ENCODE results near the gene STXBP5. TPM values are rescaled to one million over a fixed set of nuclear protein-coding genes. Genes with fewer than 3 reads are reported as not detected.

Gene STXBP5
- total RNA-seq, 4 donors from 2014 or later, result 25.6 to 40.0 (median 30.4) TPM

DNA sequence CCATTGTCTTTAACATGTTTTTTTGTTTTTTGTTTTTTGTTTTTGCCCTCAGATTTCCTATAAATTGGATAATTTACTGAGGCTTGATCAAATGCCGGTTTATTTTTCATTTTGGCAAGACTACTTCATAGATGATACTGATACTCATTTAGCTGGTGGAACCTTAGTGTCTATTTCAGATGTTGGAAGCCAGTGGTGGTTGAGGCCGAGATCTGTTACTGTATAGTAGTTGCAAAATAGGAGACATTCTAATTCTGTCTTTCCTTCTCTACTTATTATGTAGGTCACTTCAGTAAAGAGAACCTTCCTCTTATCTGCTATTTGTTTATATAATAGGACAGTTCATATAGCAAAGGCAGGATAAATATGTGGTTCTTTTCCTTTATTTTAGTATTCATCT, 63.4 kb downstream of the STXBP5 start:
- Histone ChIP-seq H3K27ac (no peak overlapping the region), H3K36me3 (peaks cover 0 to 62% (median 0%) of the 10 kb centered on the region in 3 donors), H3K4me1 (no peaks in the 10 kb centered on the region), H3K9me3 (no peaks in the 10 kb centered on the region), H3K27me3 (no peaks in the 10 kb centered on the region), H3K4me3 (no peak overlapping the region)
- WGBS, 2 donors, result 94 to 97% methylated on average over 2 of the region's 2 CpGs
- no peak for DNase-seq
- no peak for TF ChIP-seq POLR2A (IDR thresholded peaks at IDR 0.05)
- TF ChIP-seq, protein P1, sequence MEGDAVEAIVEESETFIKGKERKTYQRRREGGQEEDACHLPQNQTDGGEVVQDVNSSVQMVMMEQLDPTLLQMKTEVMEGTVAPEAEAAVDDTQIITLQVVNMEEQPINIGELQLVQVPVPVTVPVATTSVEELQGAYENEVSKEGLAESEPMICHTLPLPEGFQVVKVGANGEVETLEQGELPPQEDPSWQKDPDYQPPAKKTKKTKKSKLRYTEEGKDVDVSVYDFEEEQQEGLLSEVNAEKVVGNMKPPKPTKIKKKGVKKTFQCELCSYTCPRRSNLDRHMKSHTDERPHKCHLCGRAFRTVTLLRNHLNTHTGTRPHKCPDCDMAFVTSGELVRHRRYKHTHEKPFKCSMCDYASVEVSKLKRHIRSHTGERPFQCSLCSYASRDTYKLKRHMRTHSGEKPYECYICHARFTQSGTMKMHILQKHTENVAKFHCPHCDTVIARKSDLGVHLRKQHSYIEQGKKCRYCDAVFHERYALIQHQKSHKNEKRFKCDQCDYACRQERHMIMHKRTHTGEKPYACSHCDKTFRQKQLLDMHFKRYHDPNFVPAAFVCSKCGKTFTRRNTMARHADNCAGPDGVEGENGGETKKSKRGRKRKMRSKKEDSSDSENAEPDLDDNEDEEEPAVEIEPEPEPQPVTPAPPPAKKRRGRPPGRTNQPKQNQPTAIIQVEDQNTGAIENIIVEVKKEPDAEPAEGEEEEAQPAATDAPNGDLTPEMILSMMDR (IDR thresholded peaks at IDR 0.05), result no peak
- intact Hi-C loops (cut with DNase I), result no loop called here

DNA sequence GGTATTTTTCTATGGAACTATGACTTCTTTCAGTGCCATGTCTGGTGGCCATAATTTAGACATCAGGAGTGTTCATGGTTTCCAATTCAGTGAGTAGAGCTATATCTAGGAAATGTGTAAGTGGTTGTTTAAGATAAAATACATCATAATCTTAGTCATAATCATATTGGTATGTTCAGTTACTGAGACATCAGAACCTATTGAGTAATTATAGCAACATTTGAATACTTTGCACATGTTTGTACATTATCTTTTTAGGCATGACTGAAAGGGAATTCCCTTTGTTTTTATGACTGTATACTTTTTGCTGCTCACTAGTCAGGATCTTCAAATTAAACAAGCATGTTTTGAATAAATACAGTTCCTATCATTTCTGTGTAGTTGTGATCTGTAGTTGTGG, 64.0 kb downstream of the STXBP5 start:
- Histone ChIP-seq H3K9me3 (no peaks in the 10 kb centered on the region), H3K27me3 (no peaks in the 10 kb centered on the region), H3K4me1 (no peaks in the 10 kb centered on the region), H3K36me3 (peaks cover 0 to 64% (median 0%) of the 10 kb centered on the region in 3 donors), H3K27ac (no peak overlapping the region), H3K4me3 (no peak overlapping the region)
- DNase-seq, result no peak
- intact Hi-C loops (cut with DNase I), result no loop called here
- TF ChIP-seq, protein P1 (IDR thresholded peaks at IDR 0.05), result no peak
- no peak for TF ChIP-seq POLR2A (IDR thresholded peaks at IDR 0.05)

DNA sequence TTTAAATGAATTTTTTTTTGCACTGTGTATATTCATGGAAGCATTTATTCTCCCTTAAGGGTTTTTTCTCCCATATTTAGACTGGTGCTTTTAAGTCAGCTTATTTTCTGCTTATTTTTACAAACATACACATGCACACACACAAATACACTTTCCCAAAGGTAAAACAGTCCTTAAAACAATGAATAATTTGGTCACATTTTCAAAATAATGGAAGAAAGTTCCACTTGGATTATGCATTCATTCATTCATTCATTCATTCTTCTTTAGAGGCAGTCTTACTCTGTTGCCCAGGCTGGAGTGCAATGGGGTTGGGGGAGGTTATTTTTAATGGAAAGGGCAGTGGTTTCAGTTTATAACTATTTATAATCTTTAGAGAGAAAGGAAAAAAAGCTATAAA, 69.8 kb downstream of the STXBP5 start:
- intact Hi-C loops (cut with DNase I), result no loop called here
- TF ChIP-seq, protein P1 (IDR thresholded peaks at IDR 0.05), result no peak
- no peak for TF ChIP-seq POLR2A (IDR thresholded peaks at IDR 0.05)
- DNase-seq, result no peak
- Histone ChIP-seq H3K27ac (no peak overlapping the region), H3K4me1 (no peaks in the 10 kb centered on the region), H3K9me3 (no peaks in the 10 kb centered on the region), H3K4me3 (no peak overlapping the region), H3K36me3 (peaks cover 0 to 50% (median 0%) of the 10 kb centered on the region in 3 donors), H3K27me3 (no peaks in the 10 kb centered on the region)

DNA sequence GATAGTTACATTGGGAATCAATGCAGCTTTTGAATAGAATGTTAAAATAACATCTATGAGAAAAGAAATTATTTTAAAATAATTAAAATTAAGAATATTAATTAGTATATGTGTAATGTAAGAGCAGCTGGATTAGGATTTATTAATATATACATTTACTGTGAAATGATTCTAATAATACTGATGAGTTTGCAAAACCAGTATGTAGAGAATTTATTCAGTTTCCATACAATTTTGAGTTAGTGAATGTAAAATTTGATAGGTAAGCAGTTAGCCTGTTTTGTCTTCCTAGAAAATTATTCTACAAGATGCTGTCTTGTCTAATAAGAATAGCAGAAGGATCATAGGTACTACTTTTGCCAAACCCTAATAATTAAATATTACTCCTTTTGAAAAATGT, 70.6 kb downstream of the STXBP5 start:
- H3K27ac ChIP-seq, result no peak overlapping the region
- H3K4me1 ChIP-seq, result no peaks in the 10 kb centered on the region
- peaks cover 0 to 51% (median 0%) of the 10 kb centered on the region in 3 donors for H3K36me3 ChIP-seq
- no peak overlapping the region for H3K4me3 ChIP-seq
- no peaks in the 10 kb centered on the region for H3K9me3 ChIP-seq
- intact Hi-C loops (cut with DNase I), result no loop called here
- TF ChIP-seq POLR2A (IDR thresholded peaks at IDR 0.05), result no peak
- TF ChIP-seq, protein P1 (IDR thresholded peaks at IDR 0.05), result no peak
- no peak for DNase-seq
- H3K27me3 ChIP-seq, result no peaks in the 10 kb centered on the region

DNA sequence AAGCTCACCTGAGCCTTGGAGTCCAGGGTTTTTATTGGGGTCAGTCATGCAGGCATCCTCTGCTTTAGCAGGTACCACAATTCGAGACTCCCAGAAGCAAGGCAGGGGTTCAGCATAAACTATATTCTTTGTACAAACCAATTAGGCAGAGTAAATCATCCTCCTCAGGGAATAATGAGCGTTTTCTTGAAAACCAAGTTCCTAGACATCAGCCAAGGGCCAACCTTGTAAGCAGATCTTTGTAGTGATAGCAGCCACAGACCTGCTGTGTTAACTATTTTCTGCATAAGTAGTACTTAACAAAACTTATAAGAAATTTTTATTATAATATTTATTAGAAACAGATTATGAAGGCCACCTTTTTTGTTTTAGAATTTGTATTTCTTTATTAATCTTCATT, 74.7 kb downstream of the STXBP5 start:
- DNase-seq, result no peak
- Histone ChIP-seq H3K4me3 (no peak overlapping the region), H3K36me3 (peaks cover 0 to 45% (median 0%) of the 10 kb centered on the region in 3 donors), H3K27ac (no peak overlapping the region), H3K4me1 (no peaks in the 10 kb centered on the region), H3K27me3 (no peaks in the 10 kb centered on the region), H3K9me3 (no peaks in the 10 kb centered on the region)
- intact Hi-C loops (cut with DNase I), result no loop called here
- TF ChIP-seq, protein P1 (IDR thresholded peaks at IDR 0.05), result no peak
- TF ChIP-seq POLR2A (IDR thresholded peaks at IDR 0.05), result no peak
- WGBS, 2 donors, result 92 to 97% methylated on average over 2 of the region's 2 CpGs

Measured in esophagus squamous epithelium (tissue), 5 donors.